LoVo (cell line): ENCODE results near the gene RPS25.
"Not testable (repeated sequence)": the region's sequence is repeated elsewhere in the genome, so short reads cannot be mapped to it uniquely, and the experiment has no call there.

ENCODE experiments used
- DNase-seq: peaks from one replicate; pipeline ENCODE4 v3.0.0-alpha.2; 2016; ENCODE audit warnings: low spot score

RPS25 gene

DNA sequence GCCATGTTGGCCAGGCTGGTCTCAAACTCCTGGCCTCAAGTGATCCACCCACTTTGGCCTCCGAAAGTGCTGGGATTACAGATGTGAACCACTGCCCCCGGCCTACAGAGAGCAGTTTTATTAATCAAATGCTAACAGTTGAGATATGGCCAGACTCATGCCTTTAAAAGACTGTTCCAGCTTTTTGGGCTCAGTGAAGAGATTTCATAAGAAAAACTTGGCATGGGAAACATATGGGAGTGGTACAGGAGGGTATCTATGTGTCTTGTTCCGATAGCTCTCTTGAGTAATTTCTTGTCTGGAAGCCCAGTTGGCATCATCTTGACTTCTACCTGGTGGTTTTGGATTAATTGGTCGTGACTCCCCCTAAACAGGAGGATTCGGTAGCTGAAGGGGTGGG is 20.7 kb upstream of the RPS25 start:
- DNase-seq: no peak

- no peak for DNase-seq
Observed at GRCh38 chr11:119034813-119035212, 16.7 kb upstream of the RPS25 start.

DNA sequence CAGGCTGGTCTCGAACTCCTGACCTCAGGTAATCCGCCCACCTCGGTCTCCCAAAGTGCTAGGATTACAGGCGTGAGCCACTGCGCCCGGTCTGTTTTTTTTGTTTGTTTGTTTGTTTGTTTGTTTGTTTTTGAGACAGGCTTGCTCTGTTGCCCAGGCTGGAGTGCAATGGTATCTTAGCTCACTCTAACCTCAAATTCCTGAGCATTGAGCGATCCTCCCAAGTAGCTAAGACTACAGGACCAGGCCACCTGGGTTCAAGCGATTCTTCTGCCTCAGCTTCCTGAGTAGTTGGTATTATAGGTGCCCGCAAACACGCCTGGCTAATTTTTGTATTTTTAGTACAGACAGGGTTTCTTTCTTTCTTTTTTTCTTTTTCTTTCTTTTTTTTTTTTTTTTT is 15.3 kb upstream of the RPS25 start:
- not testable (repeated sequence) for DNase-seq

DNA sequence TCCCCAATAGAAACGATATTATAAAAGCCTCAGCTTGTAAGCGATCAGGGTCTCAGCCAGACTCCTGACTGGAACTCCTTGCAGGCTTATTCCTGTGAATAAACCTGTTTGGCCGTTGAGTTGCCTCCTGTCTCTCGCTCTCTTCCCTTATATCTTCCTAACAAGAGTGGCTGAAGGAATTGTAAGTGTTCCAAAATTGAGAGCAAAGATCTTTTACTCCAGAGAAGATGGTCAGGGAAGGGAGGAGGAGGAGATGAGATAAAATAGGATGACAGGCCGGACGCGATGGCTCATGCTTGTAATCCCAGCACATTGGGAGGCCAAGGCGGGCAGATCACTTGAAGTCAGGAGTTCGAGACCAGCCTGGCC is 13.8 kb upstream of the RPS25 start:
- DNase-seq: no peak

- DNase-seq: peak; percentile 97
Observed at GRCh38 chr11:119030329-119031047, 12.3 kb upstream of the RPS25 start, which contains the start of gene SLC37A4. Gene SLC37A4, minus strand, starts transcription at chr11:119030877.

GRCh38 chr11:119030029-119030328 is 11.8 kb upstream of the RPS25 start:
- no peak for DNase-seq

DNA sequence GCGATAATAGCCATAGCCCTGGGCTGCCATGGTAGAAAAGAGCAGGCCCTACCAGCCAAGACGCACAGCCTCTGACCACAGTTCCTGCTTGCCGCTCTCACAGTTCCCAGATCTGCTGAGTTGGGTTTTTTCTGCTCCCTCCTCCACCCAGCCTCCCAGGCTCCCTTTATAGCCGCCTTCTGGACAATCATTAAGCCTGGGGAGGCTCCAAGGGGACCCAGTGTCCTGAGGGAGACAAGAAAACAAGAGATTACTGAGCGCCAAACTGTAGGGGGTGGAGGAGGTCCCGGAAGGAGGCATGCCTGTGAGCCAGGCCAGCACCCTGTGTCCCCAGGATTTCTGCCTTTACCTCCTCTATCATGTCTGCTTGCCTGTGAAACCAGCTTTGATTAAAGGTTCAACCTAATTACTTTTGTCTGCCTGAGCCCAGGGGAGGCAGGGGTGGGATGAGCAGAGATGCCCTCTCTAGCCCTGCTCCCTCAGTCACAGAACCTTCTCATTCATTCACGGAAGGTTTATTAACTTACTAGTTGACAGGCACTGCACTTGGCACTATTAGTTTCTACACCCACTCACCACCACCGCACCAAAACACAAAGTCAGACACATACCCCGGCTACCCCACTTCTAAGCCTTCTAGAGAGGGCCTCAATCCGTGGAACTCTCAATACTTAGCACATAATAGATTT is 11.3 kb upstream of the RPS25 start:
- peak; percentile 65 for DNase-seq

GRCh38 chr11:119029069-119029339 is 10.9 kb upstream of the RPS25 start:
- DNase-seq: no peak

GRCh38 chr11:119028346-119029068 is 10.4 kb upstream of the RPS25 start:
- DNase-seq: no peak

DNA sequence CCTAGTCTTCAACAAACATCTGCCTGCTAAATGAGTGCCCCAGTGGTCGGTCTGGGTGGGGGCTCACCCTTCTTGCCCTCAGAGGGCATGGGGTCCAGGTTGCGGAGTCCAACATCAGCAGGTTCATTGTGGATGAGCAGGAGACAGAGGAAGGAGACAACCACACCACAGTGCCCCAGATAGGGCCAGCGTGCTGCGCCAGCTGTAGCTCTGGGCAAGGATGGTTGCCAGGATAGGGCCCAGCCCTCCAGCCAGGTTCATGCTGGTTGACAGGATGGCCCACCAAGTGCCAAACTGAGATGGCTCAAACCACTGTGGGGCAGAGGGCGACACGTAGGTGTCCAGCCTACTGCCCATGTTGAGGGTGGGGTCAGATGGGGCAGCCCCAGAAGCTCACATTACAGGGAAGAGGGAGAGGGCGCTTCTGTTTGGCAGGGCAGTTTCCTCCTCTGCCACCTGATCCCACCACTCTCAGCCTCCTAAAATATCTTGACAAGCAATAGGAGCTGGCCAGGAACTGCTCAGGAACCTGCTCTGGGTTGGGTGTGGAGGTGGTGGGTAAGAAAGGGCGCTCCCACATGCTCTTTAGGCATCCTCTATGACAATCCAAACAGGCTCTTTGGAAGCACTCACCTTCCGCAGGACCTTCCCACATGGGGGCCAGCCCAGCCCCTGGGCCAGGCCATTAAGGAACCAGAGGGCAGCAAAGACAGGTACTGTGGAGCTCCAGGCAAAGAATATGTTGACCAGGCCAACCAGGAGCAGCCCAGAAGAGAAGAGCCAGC is 9.6 kb upstream of the RPS25 start:
- DNase-seq: no peak

- DNase-seq: no peak
Observed at GRCh38 chr11:119026970-119027369, 8.8 kb upstream of the RPS25 start.

DNA sequence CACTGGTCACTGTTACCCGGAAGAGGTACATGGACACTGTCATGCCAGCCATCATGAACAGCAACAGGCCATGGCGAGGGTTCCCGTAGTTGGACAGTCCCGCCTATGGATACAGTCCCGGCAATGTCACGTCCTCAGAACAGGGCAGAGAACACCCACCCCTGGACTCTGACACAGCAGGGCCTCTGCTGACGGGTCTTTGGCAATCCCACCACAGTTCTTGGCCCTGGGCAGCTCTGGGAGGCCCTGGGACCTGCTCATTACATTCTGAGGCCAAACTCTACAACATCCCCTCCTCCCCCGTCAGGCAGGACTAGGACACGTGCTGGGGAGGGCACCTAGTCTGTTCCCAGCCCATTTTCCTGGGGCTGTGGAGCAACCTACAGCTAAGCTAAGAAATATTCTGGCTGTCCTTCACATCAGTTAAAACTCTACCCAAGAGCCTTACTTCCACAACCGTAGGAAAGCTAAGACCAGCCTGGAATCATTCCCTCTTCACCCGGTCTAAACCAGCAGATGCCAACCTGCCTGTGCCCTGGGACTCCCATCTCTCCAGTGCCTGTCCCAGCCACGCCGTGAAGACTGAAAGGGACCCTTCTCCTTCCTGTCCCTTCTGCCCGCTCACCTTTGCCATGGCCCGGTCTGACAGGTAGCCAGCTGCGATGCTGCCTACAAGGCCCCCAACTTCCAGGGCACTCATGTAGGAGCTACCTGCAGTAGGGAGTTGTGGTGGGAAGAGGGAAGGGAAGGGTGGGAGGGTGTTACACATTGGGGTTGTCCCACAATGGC is 8.0 kb upstream of the RPS25 start:
- DNase-seq: no peak

DNA sequence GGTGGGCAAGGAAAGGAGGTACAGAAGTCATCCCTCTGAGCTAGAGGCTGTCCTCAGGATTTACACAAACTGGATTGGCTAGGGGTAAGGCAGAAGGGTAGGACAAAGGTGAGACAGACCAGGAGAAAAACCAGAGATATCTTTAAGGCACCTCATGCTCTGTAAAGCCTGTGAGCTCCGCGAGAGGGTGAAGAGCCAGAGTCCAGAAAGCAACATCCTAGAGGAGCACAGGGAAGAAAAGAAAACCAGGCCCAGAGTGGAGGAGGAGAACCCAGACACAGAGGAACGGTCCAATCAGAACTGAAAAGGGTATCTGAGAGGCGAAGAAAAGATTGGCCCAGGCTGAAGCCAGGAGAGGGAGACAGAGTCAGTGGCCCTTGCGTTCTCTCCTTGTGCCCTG is 7.4 kb upstream of the RPS25 start:
- DNase-seq: no peak

DNA sequence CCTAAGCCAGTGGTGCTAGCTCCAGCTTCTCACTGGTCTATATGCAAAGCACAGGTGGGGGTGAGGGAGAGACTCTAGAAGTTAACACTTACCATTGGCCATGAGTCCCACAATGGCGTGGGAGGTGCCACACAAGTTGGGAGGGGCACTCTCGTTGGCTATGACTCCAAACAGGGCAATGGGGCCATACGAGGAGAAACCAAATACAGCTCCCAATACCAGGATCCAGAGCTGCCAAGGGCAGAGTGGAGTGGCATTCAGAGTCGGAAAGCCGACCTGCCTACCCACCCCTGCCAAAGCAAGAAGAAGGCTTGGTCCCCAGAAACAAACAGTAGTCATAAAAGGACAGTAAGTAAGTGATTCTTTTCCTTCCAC is 6.9 kb upstream of the RPS25 start:
- DNase-seq: no peak

GRCh38 chr11:119024430-119025098 is 6.4 kb upstream of the RPS25 start:
- no peak for DNase-seq

- peak; percentile 14 for DNase-seq
Observed at GRCh38 chr11:119023741-119024140, 5.6 kb upstream of the RPS25 start.

DNA sequence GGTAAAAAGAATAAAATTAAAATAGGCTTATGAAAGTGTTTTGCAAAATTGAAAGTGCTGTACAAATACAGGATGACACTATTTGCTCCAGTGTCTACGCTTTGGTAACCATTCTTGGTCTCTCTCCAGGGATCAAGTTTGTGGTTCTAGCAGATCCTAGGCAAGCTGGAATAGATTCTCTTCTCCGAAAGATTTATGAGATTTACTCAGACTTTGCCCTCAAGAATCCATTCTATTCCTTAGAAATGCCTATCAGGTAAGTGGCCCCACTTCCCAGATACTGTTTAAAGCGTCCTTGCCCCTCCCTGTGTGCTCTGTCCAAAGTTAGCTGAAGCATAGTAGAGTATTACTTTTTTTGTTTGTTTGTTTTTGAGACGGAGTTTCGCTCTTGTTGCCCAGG is 3.5 kb upstream of the RPS25 start:
- DNase-seq: no peak

- no peak for DNase-seq
Observed at GRCh38 chr11:119019996-119020395, 1.9 kb upstream of the RPS25 start.

DNA sequence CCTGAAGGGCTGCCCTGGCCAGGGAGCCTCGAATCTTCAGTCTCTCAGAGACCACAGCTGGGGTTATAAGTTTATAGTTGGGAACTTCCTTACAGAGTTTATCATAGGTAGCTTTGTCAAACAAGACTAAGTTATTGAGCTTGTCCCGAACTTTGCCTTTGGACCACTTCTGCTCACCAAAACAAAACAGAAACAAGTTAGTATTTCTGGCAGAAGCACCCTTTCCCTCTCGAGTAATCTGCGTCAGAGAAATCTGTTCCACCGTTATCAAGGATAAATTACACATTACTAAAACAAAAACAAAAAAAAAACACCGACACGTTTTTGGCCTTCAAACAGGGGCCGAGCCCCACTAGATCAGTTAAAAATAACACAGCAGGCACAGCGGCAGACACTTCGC is 766 bp downstream of the RPS25 start:
- DNase-seq: not testable (repeated sequence)

GRCh38 chr11:119016216-119017009 is 1.7 kb downstream of the RPS25 start:
- no peak for DNase-seq
